A549 (cell line): Measurements from ENCODE around the gene FNDC3A.

ENCODE experiments used
- BHLHE40 ChIP-seq: IDR thresholded peaks from 2 replicates; pipeline ENCODE4 v1.6.1; 2012; ENCODE audit warnings: low read depth, low read length, inconsistent platforms
- CEBPB ChIP-seq, 2 experiments: fragments of >200 bp in 1 of 2; sonication (Bioruptor Twin) in 1 of 2; formaldehyde crosslinking in 1 of 2; IDR thresholded peaks; 2 replicates each; pipeline ENCODE4 v1.6.1; 2012 to 2016
- JUN ChIP-seq, 2 experiments: fragments of >200 bp; sonication (Bioruptor Twin); formaldehyde crosslinking; IDR thresholded peaks; 2 replicates in 1 of 2; 3 replicates in 1 of 2; pipeline ENCODE4 v1.6.1; 2016 to 2017
- KDM1A ChIP-seq: fragments of 200-600 bp; sonication (generic); IDR thresholded peaks from 2 replicates; pipeline ENCODE4 v1.6.1; 2016; ENCODE audit warnings: low read depth, mild to moderate bottlenecking
- NPAS2 ChIP-seq: fragments of 250-450 bp; sonication (Bioruptor Pico); IDR thresholded peaks from 2 replicates; pipeline ENCODE4 v1.8.0; 2022; ENCODE audit warnings: mild to moderate bottlenecking, moderate library complexity, borderline replicate concordance
- POLR2A ChIP-seq: IDR thresholded peaks from 2 replicates; pipeline ENCODE4 v1.6.1; 2012; ENCODE audit warnings: mild to moderate bottlenecking, low read length
- POLR2AphosphoS2 ChIP-seq: conservative IDR thresholded peaks from 2 replicates; pipeline ENCODE4 v1.6.1; 2012; ENCODE audit warnings: low read length, improper control_type of control experiment, inconsistent platforms
- SMC3 ChIP-seq: fragments of >200 bp; sonication (Bioruptor Twin); formaldehyde crosslinking; IDR thresholded peaks from 3 replicates; pipeline ENCODE4 v1.6.1; 2018; ENCODE audit warnings: inconsistent platforms
- SREBF2 ChIP-seq: fragments of 450-650 bp; IDR thresholded peaks from 2 replicates; pipeline ENCODE4 v1.6.1; 2014; ENCODE audit warnings: mild to moderate bottlenecking, moderate library complexity
- ZNF302 ChIP-seq: fragments of 250-450 bp; sonication (Bioruptor Pico); IDR thresholded peaks from 2 replicates; pipeline ENCODE4 v1.9.0; 2021; ENCODE audit warnings: inconsistent platforms, mild to moderate bottlenecking, moderate library complexity
- TF ChIP-seq, protein P1 (sequence below): fragments of >200 bp; sonication (Bioruptor Twin); formaldehyde crosslinking; IDR thresholded peaks from 3 replicates; pipeline ENCODE4 v1.5.1; 2016
- TF ChIP-seq, protein P2 (sequence below): IDR thresholded peaks from 2 replicates; pipeline ENCODE4 v1.6.1; 2012
- TF ChIP-seq, protein P3 (sequence below): IDR thresholded peaks from 2 replicates; pipeline ENCODE4 v1.6.1; 2012

DNA sequence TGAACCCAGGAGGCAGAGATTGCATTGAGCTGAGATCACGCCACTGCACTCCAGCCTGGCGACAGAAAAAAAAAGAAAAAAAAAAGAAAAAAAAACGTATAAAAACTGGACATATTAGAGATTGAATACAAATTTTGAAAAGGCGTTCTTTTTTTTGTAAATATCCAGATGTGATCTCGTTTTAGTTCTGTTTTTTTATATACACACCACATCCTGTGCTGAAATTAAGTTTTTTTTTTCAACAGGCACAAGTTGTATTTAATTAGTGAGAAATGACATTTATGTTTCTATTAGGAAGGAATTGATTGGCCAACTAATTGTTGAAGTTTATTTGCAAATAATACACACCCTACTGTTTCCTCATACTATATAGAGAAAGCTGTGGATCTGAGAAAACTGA is 275.6 kb downstream of the FNDC3A start:
- TF ChIP-seq, protein P1, sequence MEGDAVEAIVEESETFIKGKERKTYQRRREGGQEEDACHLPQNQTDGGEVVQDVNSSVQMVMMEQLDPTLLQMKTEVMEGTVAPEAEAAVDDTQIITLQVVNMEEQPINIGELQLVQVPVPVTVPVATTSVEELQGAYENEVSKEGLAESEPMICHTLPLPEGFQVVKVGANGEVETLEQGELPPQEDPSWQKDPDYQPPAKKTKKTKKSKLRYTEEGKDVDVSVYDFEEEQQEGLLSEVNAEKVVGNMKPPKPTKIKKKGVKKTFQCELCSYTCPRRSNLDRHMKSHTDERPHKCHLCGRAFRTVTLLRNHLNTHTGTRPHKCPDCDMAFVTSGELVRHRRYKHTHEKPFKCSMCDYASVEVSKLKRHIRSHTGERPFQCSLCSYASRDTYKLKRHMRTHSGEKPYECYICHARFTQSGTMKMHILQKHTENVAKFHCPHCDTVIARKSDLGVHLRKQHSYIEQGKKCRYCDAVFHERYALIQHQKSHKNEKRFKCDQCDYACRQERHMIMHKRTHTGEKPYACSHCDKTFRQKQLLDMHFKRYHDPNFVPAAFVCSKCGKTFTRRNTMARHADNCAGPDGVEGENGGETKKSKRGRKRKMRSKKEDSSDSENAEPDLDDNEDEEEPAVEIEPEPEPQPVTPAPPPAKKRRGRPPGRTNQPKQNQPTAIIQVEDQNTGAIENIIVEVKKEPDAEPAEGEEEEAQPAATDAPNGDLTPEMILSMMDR = no peak
- TF ChIP-seq CEBPB (IDR thresholded peaks at IDR 0.05) (no peak), SMC3 (no peak), POLR2A (no peak), JUN (IDR thresholded peaks at IDR 0.05) (no peak), SREBF2 (no peak), ZNF302 (CRISPR knock-in tag) (no peak), POLR2AphosphoS2 (no peak), NPAS2 (CRISPR knock-in tag) (no peak), KDM1A (no peak), BHLHE40 (no peak)
- TF ChIP-seq, protein P2, sequence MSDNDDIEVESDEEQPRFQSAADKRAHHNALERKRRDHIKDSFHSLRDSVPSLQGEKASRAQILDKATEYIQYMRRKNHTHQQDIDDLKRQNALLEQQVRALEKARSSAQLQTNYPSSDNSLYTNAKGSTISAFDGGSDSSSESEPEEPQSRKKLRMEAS = no peak
- TF ChIP-seq, protein P3, sequence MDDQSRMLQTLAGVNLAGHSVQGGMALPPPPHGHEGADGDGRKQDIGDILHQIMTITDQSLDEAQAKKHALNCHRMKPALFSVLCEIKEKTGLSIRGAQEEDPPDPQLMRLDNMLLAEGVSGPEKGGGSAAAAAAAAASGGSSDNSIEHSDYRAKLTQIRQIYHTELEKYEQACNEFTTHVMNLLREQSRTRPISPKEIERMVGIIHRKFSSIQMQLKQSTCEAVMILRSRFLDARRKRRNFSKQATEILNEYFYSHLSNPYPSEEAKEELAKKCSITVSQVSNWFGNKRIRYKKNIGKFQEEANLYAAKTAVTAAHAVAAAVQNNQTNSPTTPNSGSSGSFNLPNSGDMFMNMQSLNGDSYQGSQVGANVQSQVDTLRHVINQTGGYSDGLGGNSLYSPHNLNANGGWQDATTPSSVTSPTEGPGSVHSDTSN = no peak
